HG03159 (cell line): ENCODE results near the gene FAM110C.
"Not testable (repeated sequence)": the region's sequence is repeated elsewhere in the genome, so short reads cannot be mapped to it uniquely, and the experiment has no call there.

Experiments used
- ATAC-seq: cut with Tn5 transposase; IDR thresholded peaks from one replicate; pipeline ENCODE4 v1.9.1; 2021; ENCODE audit warnings: mild to moderate bottlenecking, moderate library complexity; ENCODE audit not compliant: unreplicated experiment

FAM110C gene

GRCh38 chr2:44748-45341 lies 1.5 kb downstream of the FAM110C start:
- no peak for ATAC-seq

- ATAC-seq = no peak
These were observed 3.5 kb downstream of the FAM110C start for GRCh38 chr2:42788-43187.

GRCh38 chr2:40465-40864 lies 5.8 kb downstream of the FAM110C start:
- no peak for ATAC-seq

- no peak for ATAC-seq
These were observed 8.2 kb downstream of the FAM110C start for GRCh38 chr2:38155-38554.

- no peak for ATAC-seq
These were observed 10.0 kb downstream of the FAM110C start for GRCh38 chr2:36318-36717.

- no peak for ATAC-seq
These were observed 10.5 kb downstream of the FAM110C start for GRCh38 chr2:35852-36251.

GRCh38 chr2:33620-34019 lies 12.7 kb downstream of the FAM110C start:
- no peak for ATAC-seq

- ATAC-seq = no peak
These were observed 14.2 kb downstream of the FAM110C start for GRCh38 chr2:32068-32467.

GRCh38 chr2:29253-29652 lies 17.1 kb downstream of the FAM110C start:
- no peak for ATAC-seq

- no peak for ATAC-seq
These were observed 17.8 kb downstream of the FAM110C start for GRCh38 chr2:28406-28975.

GRCh38 chr2:26891-27290 lies 19.4 kb downstream of the FAM110C start:
- ATAC-seq = no peak

GRCh38 chr2:25543-25942 lies 20.8 kb downstream of the FAM110C start:
- ATAC-seq = no peak

- ATAC-seq = not testable (repeated sequence)
These were observed 21.7 kb downstream of the FAM110C start for GRCh38 chr2:24591-24990.

GRCh38 chr2:24107-24506 lies 22.2 kb downstream of the FAM110C start:
- ATAC-seq = peak; percentile 88

GRCh38 chr2:23283-23682 lies 23.0 kb downstream of the FAM110C start:
- ATAC-seq = no peak

GRCh38 chr2:22244-22643 lies 24.1 kb downstream of the FAM110C start:
- not testable (repeated sequence) for ATAC-seq

- not testable (repeated sequence) for ATAC-seq
These were observed 26.0 kb downstream of the FAM110C start for GRCh38 chr2:20259-20658.

- no peak for ATAC-seq
These were observed 26.8 kb downstream of the FAM110C start for GRCh38 chr2:19505-19904.

GRCh38 chr2:18402-19271 lies 27.7 kb downstream of the FAM110C start:
- no peak for ATAC-seq

GRCh38 chr2:15916-16315 lies 30.4 kb downstream of the FAM110C start:
- not testable (repeated sequence) for ATAC-seq

- no peak for ATAC-seq
These were observed 34.9 kb downstream of the FAM110C start for GRCh38 chr2:11248-11941.
